Calu3 (cell line): ENCODE results near the gene NUDCD3. TPM values are rescaled to one million over a fixed set of nuclear protein-coding genes. Genes with fewer than 3 reads are reported as not detected.

Experiments
- BruUV-seq: library from RNA; stranded (reverse); fragments of 400-500 nt; replicated peaks from 2 replicates; lab custom pipeline; 2021; lab: Mats Ljungman, UMichigan
- CTCF ChIA-PET: fragments of 300-600 bp; sonication (Branson Sonifier 250); formaldehyde crosslinking; loops from one replicate; lab custom pipeline; 2022; ENCODE audit warnings: antibody characterized with exemption; lab: Charles Lee
- DNase-seq: peaks from one replicate; pipeline ENCODE4 v3.0.0; 2022
- H3K27ac Mint-ChIP-seq: one replicate; pipeline ENCODE4 v1.8.0; 2022; ENCODE audit warnings: mixed read lengths; ENCODE audit not compliant: unreplicated experiment
- H3K27me3 Mint-ChIP-seq: one replicate; pipeline ENCODE4 v1.8.0; 2022; ENCODE audit warnings: mixed read lengths; ENCODE audit not compliant: unreplicated experiment
- H3K36me3 Mint-ChIP-seq: one replicate; pipeline ENCODE4 v1.8.0; 2022; ENCODE audit warnings: mild to moderate bottlenecking, moderate library complexity, mixed read lengths; ENCODE audit not compliant: insufficient read depth, unreplicated experiment
- H3K4me1 Mint-ChIP-seq: one replicate; pipeline ENCODE4 v1.8.0; 2022; ENCODE audit warnings: mild to moderate bottlenecking, low read depth, mixed read lengths; ENCODE audit not compliant: unreplicated experiment
- H3K4me3 Mint-ChIP-seq: one replicate; pipeline ENCODE4 v1.8.0; 2022; ENCODE audit warnings: mild to moderate bottlenecking, low read depth, moderate library complexity, mixed read lengths; ENCODE audit not compliant: unreplicated experiment
- H3K9me3 Mint-ChIP-seq: one replicate; pipeline ENCODE4 v1.8.0; 2022; ENCODE audit warnings: low read depth, mixed read lengths; ENCODE audit not compliant: unreplicated experiment
- intact Hi-C: fragments of 100-400 bp; cut with micrococcal nuclease; formaldehyde crosslinking; loops from one replicate; pipeline ENCODE4 v1.10.0; 2022; ENCODE audit not compliant: unreplicated experiment
- total RNA-seq: library from RNA; stranded (reverse); gene quantifications from 2 replicates; pipeline ENCODE4 v1.2.3, GENCODE V29; 2022
- TF ChIP-seq, protein P1 (sequence below): fragments of 200-600 bp; IDR thresholded peaks from one replicate; pipeline ENCODE4 v1.8.0; 2022; ENCODE audit warnings: antibody characterized with exemption; ENCODE audit not compliant: unreplicated experiment

NUDCD3 gene
- total RNA-seq, 1 experiment from 2014 or later: 176 TPM

DNA sequence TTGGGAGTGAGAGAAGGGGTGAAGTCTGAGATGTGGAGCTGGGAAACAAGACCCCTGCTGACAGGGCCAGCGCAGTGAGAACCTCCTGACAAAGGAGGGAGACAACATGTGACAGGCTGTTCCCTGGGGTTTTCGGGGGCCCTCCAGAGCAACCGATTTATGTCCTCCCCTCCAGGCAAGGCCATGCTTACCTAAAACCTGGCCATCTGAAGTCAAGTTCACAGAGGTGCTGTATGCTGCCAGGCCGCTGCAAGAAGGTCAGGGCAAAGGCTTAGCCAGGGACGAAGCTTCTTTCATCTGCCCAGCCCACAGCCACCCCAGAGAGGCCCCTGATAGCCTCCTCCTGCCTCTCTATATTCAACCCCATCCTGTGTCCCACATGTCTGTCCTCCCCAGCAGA lies 30.1 kb upstream of the NUDCD3 start:
- peaks cover 12% of the 10 kb centered on the region for H3K36me3 Mint-ChIP-seq
- H3K9me3 Mint-ChIP-seq: peaks cover 3% of the 10 kb centered on the region
- H3K4me3 Mint-ChIP-seq: no peak overlapping the region
- no TSS peak for BruUV-seq
- TF ChIP-seq, protein P1, sequence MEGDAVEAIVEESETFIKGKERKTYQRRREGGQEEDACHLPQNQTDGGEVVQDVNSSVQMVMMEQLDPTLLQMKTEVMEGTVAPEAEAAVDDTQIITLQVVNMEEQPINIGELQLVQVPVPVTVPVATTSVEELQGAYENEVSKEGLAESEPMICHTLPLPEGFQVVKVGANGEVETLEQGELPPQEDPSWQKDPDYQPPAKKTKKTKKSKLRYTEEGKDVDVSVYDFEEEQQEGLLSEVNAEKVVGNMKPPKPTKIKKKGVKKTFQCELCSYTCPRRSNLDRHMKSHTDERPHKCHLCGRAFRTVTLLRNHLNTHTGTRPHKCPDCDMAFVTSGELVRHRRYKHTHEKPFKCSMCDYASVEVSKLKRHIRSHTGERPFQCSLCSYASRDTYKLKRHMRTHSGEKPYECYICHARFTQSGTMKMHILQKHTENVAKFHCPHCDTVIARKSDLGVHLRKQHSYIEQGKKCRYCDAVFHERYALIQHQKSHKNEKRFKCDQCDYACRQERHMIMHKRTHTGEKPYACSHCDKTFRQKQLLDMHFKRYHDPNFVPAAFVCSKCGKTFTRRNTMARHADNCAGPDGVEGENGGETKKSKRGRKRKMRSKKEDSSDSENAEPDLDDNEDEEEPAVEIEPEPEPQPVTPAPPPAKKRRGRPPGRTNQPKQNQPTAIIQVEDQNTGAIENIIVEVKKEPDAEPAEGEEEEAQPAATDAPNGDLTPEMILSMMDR: no peak
- no peak overlapping the region for H3K27ac Mint-ChIP-seq
- intact Hi-C loops: no loop called here
- CTCF ChIA-PET: no interaction called here
- H3K27me3 Mint-ChIP-seq: no peaks in the 10 kb centered on the region
- no peak for DNase-seq
- no peaks in the 10 kb centered on the region for H3K4me1 Mint-ChIP-seq

DNA sequence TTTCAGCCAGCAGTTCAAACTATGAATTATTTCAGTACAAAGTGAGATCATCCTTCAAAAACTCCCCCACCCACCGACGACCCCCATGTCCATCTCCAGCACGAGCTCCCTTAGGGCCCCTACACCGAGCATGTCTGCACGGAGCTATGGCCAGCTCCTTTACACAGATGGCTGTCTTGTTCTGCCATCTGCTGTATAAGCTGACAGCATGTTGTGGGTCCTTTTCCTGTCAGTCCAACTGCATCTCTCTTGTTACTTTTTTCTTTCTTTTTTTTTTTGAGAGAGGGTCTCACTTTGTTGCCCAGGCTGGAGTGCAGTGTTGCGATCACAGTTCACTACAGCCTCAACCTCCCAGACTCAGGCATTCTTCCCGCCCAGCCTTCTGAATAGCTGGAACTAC lies 29.1 kb upstream of the NUDCD3 start:
- Mint-ChIP-seq H3K36me3 (peaks cover 13% of the 10 kb centered on the region), H3K27me3 (no peaks in the 10 kb centered on the region), H3K4me3 (no peak overlapping the region), H3K9me3 (no peaks in the 10 kb centered on the region), H3K4me1 (no peaks in the 10 kb centered on the region), H3K27ac (no peak overlapping the region)
- BruUV-seq: no TSS peak
- TF ChIP-seq, protein P1: no peak
- CTCF ChIA-PET: interaction anchor here (0.7 kb wide), 1 partner anchor 114 kb away, joined by 3 read pairs; no protein-coding TSS in a partner anchor
- DNase-seq: no peak
- intact Hi-C loops: no loop called here

DNA sequence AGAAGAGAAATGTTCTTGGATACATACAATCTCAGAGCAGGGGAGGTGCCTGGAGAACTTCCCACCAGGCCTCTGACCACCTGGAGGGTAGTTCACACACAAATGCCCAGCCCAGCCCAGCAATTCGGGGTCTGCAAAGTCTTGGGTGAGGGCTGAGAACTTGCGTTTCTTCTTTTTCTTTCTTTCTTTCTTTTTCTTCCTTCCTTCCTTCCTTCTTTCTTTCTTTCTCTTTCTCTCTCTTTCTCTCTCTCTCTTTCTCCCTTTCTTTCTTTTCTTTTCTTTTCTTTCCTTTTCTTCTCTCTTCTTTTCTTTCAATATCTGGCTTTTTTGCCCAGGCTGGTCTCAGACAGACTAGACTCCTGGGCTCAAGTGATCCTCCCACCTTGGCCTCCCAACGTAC lies 28.3 kb upstream of the NUDCD3 start:
- CTCF ChIA-PET: no interaction called here
- Mint-ChIP-seq H3K9me3 (no peaks in the 10 kb centered on the region), H3K27me3 (no peaks in the 10 kb centered on the region), H3K27ac (no peak overlapping the region), H3K4me3 (no peak overlapping the region), H3K4me1 (no peaks in the 10 kb centered on the region), H3K36me3 (peaks cover 13% of the 10 kb centered on the region)
- no TSS peak for BruUV-seq
- TF ChIP-seq, protein P1: no peak
- DNase-seq: no peak
- intact Hi-C loops: no loop called here

DNA sequence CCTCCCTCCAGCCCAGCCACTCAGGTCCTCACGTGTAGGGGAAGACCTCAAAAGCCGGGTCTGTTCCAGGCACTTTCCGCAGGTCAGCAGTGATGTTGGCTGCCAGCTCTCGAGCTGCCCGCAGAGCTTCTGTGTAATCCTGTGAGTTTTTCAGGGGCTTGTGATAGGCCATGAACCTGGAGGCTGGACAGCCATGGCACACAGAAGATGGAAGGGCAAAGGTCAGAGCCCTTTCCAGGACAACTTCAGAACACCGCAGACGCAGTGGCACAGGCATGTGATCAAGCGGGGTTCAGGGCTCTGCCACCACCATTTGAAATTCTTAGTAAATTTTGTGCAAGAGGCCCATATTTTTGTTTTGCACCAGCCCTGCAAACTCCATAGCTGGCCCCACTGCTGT lies 26.7 kb upstream of the NUDCD3 start:
- intact Hi-C loops: no loop called here
- no peak for DNase-seq
- Mint-ChIP-seq H3K4me3 (no peak overlapping the region), H3K9me3 (no peaks in the 10 kb centered on the region), H3K4me1 (peaks cover 1% of the 10 kb centered on the region), H3K27ac (no peak overlapping the region), H3K27me3 (no peaks in the 10 kb centered on the region), H3K36me3 (peaks cover 23% of the 10 kb centered on the region)
- no TSS peak for BruUV-seq
- CTCF ChIA-PET: no interaction called here
- TF ChIP-seq, protein P1: no peak
